ENCODE results near the gene FBXL16.

Gene FBXL16

DNA sequence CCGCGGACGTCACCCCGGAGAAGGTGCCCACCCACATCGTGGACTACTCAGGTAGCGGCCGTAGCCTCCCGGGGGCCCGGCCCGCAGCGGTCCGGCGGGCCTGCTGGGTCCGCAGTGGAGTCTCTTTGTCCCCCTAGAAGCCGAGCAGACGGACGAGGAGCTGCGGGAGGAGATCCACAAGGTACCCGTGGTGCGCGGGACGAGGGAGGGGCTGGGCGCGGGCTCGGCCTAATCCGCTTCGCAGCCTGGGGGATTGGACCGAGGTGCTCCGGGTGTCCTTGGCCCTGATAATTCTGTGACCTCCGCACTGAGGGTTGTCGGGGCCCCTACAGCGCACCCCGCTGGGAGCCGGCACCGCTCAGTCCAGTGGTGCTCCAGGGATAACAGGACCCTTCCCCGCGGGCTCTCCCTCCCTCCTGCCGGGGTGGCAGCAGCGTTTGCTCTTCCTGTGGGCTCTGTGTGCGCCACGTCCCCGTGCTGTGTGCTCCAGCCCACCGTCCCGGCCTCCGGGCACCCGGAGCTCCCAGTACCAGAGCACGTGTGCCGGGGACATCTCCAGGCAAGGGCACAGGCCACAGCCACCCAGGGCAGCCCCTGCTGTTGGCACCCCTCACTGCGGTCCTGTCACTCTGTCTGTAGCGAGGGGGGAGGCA is 37.0 kb downstream of the FBXL16 start:
- H3K36me3 ChIP-seq (ENCODE audit: control insufficient read depth, low read length): peaks cover 72% of the 10 kb centered on the region
- H4K20me1 ChIP-seq (ENCODE audit: control insufficient read depth, insufficient read depth, low read depth, low read length): no peaks in the 10 kb centered on the region
- peak overlapping the region; percentile 98 for H3K4me3 ChIP-seq (ENCODE audit: low read length)
- no peaks in the 10 kb centered on the region for H3K27me3 ChIP-seq (ENCODE audit: control insufficient read depth, low read length)
- H3K9me3 ChIP-seq (ENCODE audit: control insufficient read depth, insufficient read depth, low read length): no peaks in the 10 kb centered on the region
- 0 out of 2 replicates have a peak, but pooled peaks cover 2% of the 10 kb centered on the region for H3F3A ChIP-seq (ENCODE audit: control insufficient read depth, insufficient read depth)
- no peak for TF ChIP-seq EZH2phosphoT487 (IDR thresholded peaks at IDR 0.05; ENCODE audit: borderline replicate concordance, low read length)
- TF ChIP-seq, protein P1, sequence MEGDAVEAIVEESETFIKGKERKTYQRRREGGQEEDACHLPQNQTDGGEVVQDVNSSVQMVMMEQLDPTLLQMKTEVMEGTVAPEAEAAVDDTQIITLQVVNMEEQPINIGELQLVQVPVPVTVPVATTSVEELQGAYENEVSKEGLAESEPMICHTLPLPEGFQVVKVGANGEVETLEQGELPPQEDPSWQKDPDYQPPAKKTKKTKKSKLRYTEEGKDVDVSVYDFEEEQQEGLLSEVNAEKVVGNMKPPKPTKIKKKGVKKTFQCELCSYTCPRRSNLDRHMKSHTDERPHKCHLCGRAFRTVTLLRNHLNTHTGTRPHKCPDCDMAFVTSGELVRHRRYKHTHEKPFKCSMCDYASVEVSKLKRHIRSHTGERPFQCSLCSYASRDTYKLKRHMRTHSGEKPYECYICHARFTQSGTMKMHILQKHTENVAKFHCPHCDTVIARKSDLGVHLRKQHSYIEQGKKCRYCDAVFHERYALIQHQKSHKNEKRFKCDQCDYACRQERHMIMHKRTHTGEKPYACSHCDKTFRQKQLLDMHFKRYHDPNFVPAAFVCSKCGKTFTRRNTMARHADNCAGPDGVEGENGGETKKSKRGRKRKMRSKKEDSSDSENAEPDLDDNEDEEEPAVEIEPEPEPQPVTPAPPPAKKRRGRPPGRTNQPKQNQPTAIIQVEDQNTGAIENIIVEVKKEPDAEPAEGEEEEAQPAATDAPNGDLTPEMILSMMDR (IDR thresholded peaks at IDR 0.05; ENCODE audit: low read depth, low read length, poor library complexity, severe bottlenecking): no peak
- no peaks in the 10 kb centered on the region for H3K9me2 ChIP-seq (replicated peaks; ENCODE audit: control insufficient read depth, low read length)
- H3K4me2 ChIP-seq (ENCODE audit: low read length): peak overlapping the region; percentile 97
- H3K4me1 ChIP-seq (ENCODE audit: control insufficient read depth, low read length): peaks cover 13% of the 10 kb centered on the region
- peaks cover 25% of the 10 kb centered on the region for H3K79me2 ChIP-seq (ENCODE audit: control insufficient read depth, low read length)
- H3K27ac ChIP-seq (ENCODE audit: low read depth, low read length): peak overlapping the region; percentile 56

DNA sequence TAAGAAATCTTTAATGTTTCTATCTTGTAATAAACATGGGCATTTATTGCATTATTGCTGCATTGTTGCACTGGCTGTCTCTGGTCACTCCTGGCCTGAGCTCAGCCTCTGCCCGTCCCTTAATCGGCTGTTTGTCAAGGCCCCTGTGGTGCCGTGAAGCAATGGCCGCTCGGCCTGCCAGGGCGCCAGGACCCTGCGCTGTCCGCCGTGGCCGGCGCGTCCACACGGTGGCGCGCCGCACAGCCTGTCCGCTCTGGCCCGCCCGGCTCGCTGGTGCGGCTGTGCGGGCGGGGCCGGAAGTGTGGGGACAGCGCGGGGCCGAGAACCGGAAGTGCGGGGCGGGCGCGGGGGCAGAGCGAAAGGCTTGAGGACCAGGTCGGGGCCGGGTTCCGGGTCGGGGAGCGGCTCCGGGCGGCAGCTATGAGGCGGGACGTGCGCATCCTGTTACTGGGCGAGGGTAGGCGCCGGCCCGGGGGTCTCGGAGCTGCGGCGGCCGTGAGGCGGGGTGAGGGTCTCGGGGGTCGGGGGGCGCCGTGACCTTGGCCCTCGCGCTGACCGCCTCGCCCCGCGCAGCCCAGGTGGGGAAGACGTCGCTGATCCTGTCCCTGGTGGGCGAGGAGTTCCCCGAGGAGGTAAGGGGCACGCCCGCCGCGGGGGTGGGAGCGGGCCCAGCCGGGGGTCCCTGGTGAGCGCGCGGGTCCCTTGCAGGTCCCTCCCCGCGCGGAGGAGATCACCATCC is 37.7 kb downstream of the FBXL16 start, which contains the start of gene RHOT2:
Gene RHOT2, plus strand, starts transcription at position 353 of the 739 bp plus-strand sequence. Its CDS starts 68 bp downstream, at position 421.
- H3K27ac ChIP-seq (ENCODE audit: low read depth, low read length): peak within 1 kb of the TSS; percentile 56

DNA sequence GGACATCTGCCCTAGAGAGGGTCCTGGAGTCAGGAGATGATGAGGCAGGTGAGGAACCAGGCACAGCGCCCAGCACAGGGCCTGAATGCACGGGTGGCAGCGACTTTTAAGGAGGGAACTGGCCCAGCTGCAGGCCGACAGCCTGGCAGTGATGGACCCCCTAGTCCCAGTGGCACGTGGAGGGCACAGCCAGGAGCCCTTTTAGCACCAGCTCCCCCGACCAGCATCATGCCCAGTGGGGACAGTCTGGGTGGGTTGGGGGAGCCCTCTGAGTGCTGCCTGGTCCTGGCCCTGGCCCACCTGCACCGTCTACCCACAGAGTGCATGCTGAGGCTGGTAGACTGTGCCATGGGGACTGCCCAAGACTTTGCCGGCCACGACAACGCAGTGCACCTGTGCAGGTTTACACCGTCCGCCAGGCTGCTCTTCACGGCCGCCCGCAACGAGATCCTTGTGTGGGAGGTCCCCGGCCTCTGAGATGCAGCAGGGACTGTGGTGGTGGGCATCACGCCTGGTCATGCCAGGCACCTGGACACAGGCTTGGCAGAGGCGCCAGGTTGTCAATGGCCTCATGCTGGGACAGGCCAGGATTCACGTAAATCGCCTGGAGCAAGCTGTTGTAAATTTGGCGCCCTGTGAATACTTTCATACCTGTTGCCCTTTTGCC is 38.4 kb downstream of the FBXL16 start:
- TF ChIP-seq EZH2phosphoT487 (IDR thresholded peaks at IDR 0.05; ENCODE audit: borderline replicate concordance, low read length): no peak
- TF ChIP-seq, protein P1 (IDR thresholded peaks at IDR 0.05; ENCODE audit: low read depth, low read length, poor library complexity, severe bottlenecking): no peak
- H3K79me2 ChIP-seq (ENCODE audit: control insufficient read depth, low read length): peaks cover 25% of the 10 kb centered on the region
- H3K9me2 ChIP-seq (replicated peaks; ENCODE audit: control insufficient read depth, low read length): no peaks in the 10 kb centered on the region
- peak overlapping the region; percentile 98 for H3K4me3 ChIP-seq (ENCODE audit: low read length)
- H3K36me3 ChIP-seq (ENCODE audit: control insufficient read depth, low read length): peaks cover 71% of the 10 kb centered on the region
- peak overlapping the region; percentile 97 for H3K4me2 ChIP-seq (ENCODE audit: low read length)
- peak overlapping the region; percentile 20; the same call in 1 of the 2 replicates for H3K27ac ChIP-seq (ENCODE audit: low read depth, low read length)
- H3K9me3 ChIP-seq (ENCODE audit: control insufficient read depth, insufficient read depth, low read length): no peaks in the 10 kb centered on the region
- H3K4me1 ChIP-seq (ENCODE audit: control insufficient read depth, low read length): peaks cover 13% of the 10 kb centered on the region
- no peaks in the 10 kb centered on the region for H4K20me1 ChIP-seq (ENCODE audit: control insufficient read depth, insufficient read depth, low read depth, low read length)
- H3F3A ChIP-seq (ENCODE audit: control insufficient read depth, insufficient read depth): 0 out of 2 replicates have a peak, but pooled peaks cover 2% of the 10 kb centered on the region
- no peaks in the 10 kb centered on the region for H3K27me3 ChIP-seq (ENCODE audit: control insufficient read depth, low read length)

More for the DNA sequence above, 37.7 kb downstream of the FBXL16 start, which contains the start of gene RHOT2:
- Histone ChIP-seq H3K4me3 (ENCODE audit: low read length) (peak within 1 kb of the TSS; percentile 98), H3K9me2 (replicated peaks; ENCODE audit: control insufficient read depth, low read length) (no peaks in the 10 kb centered on the region), H3K4me2 (ENCODE audit: low read length) (peak within 1 kb of the TSS; percentile 97), H3F3A (ENCODE audit: control insufficient read depth, insufficient read depth) (0 out of 2 replicates have a peak, but pooled peaks cover 2% of the 10 kb centered on the region), H3K36me3 (ENCODE audit: control insufficient read depth, low read length) (peaks cover 71% of the 10 kb centered on the region), H3K4me1 (ENCODE audit: control insufficient read depth, low read length) (peaks cover 13% of the 10 kb centered on the region), H3K27me3 (ENCODE audit: control insufficient read depth, low read length) (no peaks in the 10 kb centered on the region), H4K20me1 (ENCODE audit: control insufficient read depth, insufficient read depth, low read depth, low read length) (no peaks in the 10 kb centered on the region), H3K79me2 (ENCODE audit: control insufficient read depth, low read length) (peaks cover 25% of the 10 kb centered on the region), H3K9me3 (ENCODE audit: control insufficient read depth, insufficient read depth, low read length) (no peaks in the 10 kb centered on the region)
- no peak for TF ChIP-seq EZH2phosphoT487 (IDR thresholded peaks at IDR 0.05; ENCODE audit: borderline replicate concordance, low read length)
- TF ChIP-seq, protein P1 (IDR thresholded peaks at IDR 0.05; ENCODE audit: low read depth, low read length, poor library complexity, severe bottlenecking): peak; percentile 89
